HepG2 (cell line): ENCODE results near the gene COX4I1.

Source experiments
- DNMT1 ChIP-seq: sonication (generic); formaldehyde crosslinking; IDR thresholded peaks from 2 replicates; pipeline ENCODE4 v1.5.1; 2020; ENCODE audit warnings: mild to moderate bottlenecking, missing genetic modification reagents
- EED ChIP-seq: sonication (generic); formaldehyde crosslinking; IDR thresholded peaks from 2 replicates; pipeline ENCODE4 v1.5.0; 2020; ENCODE audit warnings: mild to moderate bottlenecking, missing genetic modification reagents
- IRF2 ChIP-seq: IDR thresholded peaks from 2 replicates; pipeline ENCODE4 v1.6.1; 2018; ENCODE audit warnings: missing genetic modification reagents, missing compliant biosample characterization
- POLR2A ChIP-seq, 2 experiments: IDR thresholded peaks; 2 replicates each; pipeline ENCODE4 v1.6.1; 2011; ENCODE audit warnings: low read depth in 2 of 2, low read length in 2 of 2, mild to moderate bottlenecking in 1 of 2, moderate library complexity in 1 of 2; ENCODE audit not compliant: insufficient read depth in 1 of 2
- RBM39 ChIP-seq: fragments of 200-400 bp; formaldehyde crosslinking; IDR thresholded peaks from one replicate; pipeline ENCODE4 v1.6.1; 2018; ENCODE audit warnings: antibody characterized with exemption, mild to moderate bottlenecking, low read depth, low read length; ENCODE audit not compliant: poor library complexity, severe bottlenecking
- TOPORS ChIP-seq: sonication (generic); formaldehyde crosslinking; IDR thresholded peaks from 2 replicates; pipeline ENCODE4 v1.8.0; 2023; ENCODE audit warnings: mild to moderate bottlenecking, missing genetic modification reagents
- ZNF430 ChIP-seq: sonication (generic); formaldehyde crosslinking; IDR thresholded peaks from 2 replicates; pipeline ENCODE4 v1.9.0; 2021; ENCODE audit warnings: mild to moderate bottlenecking, missing genetic modification reagents
- ZNF549 ChIP-seq: sonication (generic); formaldehyde crosslinking; IDR thresholded peaks from 2 replicates; pipeline ENCODE4 v1.5.0; 2020; ENCODE audit warnings: missing genetic modification reagents
- TF ChIP-seq, protein P1 (sequence below): sonication (generic); formaldehyde crosslinking; IDR thresholded peaks from 2 replicates; pipeline ENCODE4 v1.4.0; 2020; ENCODE audit warnings: missing genetic modification reagents
- TF ChIP-seq, protein P2 (sequence below): sonication (generic); formaldehyde crosslinking; conservative IDR thresholded peaks from 2 replicates; pipeline ENCODE4 v1.8.1; 2023; ENCODE audit warnings: missing genetic modification reagents
- TF ChIP-seq, protein P3 (sequence below): sonication (generic); formaldehyde crosslinking; IDR thresholded peaks from 2 replicates; pipeline ENCODE4 v1.5.0; 2020; ENCODE audit warnings: mild to moderate bottlenecking, missing genetic modification reagents, moderate library complexity
- TF ChIP-seq, protein P4 (sequence below): sonication (generic); formaldehyde crosslinking; IDR thresholded peaks from 2 replicates; pipeline ENCODE4 v1.5.0; 2020; ENCODE audit warnings: missing genetic modification reagents

DNA sequence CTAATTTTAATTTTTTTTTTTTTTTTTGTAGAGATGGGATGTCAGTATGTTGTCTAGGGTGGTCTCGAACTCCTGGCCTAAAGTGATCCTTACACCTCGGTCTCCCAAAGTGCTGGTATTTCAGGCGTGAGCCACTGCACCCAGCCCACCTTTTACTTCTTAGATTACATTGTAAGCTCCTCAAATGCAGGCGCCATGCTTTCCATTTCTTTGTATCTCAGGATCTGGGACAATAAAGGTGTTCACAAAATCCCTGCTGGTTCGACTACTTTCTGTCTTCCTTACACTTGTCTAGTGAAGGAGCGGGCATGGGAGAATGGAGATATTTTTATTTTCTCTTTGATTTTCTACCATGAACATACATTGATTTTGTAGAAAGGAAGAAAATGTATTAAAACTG, 25.4 kb upstream of the COX4I1 start:
- TF ChIP-seq TOPORS (CRISPR knock-in tag): no peak
- TF ChIP-seq, protein P1, sequence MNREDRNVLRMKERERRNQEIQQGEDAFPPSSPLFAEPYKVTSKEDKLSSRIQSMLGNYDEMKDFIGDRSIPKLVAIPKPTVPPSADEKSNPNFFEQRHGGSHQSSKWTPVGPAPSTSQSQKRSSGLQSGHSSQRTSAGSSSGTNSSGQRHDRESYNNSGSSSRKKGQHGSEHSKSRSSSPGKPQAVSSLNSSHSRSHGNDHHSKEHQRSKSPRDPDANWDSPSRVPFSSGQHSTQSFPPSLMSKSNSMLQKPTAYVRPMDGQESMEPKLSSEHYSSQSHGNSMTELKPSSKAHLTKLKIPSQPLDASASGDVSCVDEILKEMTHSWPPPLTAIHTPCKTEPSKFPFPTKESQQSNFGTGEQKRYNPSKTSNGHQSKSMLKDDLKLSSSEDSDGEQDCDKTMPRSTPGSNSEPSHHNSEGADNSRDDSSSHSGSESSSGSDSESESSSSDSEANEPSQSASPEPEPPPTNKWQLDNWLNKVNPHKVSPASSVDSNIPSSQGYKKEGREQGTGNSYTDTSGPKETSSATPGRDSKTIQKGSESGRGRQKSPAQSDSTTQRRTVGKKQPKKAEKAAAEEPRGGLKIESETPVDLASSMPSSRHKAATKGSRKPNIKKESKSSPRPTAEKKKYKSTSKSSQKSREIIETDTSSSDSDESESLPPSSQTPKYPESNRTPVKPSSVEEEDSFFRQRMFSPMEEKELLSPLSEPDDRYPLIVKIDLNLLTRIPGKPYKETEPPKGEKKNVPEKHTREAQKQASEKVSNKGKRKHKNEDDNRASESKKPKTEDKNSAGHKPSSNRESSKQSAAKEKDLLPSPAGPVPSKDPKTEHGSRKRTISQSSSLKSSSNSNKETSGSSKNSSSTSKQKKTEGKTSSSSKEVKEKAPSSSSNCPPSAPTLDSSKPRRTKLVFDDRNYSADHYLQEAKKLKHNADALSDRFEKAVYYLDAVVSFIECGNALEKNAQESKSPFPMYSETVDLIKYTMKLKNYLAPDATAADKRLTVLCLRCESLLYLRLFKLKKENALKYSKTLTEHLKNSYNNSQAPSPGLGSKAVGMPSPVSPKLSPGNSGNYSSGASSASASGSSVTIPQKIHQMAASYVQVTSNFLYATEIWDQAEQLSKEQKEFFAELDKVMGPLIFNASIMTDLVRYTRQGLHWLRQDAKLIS (CRISPR knock-in tag): no peak
- no peak for TF ChIP-seq ZNF430 (CRISPR knock-in tag)
- TF ChIP-seq, protein P2, sequence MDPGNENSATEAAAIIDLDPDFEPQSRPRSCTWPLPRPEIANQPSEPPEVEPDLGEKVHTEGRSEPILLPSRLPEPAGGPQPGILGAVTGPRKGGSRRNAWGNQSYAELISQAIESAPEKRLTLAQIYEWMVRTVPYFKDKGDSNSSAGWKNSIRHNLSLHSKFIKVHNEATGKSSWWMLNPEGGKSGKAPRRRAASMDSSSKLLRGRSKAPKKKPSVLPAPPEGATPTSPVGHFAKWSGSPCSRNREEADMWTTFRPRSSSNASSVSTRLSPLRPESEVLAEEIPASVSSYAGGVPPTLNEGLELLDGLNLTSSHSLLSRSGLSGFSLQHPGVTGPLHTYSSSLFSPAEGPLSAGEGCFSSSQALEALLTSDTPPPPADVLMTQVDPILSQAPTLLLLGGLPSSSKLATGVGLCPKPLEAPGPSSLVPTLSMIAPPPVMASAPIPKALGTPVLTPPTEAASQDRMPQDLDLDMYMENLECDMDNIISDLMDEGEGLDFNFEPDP (CRISPR knock-in tag): no peak
- TF ChIP-seq POLR2A (IDR thresholded peaks at IDR 0.05; ENCODE audit: insufficient read depth in 1 of 2, low read depth in 2 of 2, low read length in 2 of 2): no peak
- TF ChIP-seq, protein P3, sequence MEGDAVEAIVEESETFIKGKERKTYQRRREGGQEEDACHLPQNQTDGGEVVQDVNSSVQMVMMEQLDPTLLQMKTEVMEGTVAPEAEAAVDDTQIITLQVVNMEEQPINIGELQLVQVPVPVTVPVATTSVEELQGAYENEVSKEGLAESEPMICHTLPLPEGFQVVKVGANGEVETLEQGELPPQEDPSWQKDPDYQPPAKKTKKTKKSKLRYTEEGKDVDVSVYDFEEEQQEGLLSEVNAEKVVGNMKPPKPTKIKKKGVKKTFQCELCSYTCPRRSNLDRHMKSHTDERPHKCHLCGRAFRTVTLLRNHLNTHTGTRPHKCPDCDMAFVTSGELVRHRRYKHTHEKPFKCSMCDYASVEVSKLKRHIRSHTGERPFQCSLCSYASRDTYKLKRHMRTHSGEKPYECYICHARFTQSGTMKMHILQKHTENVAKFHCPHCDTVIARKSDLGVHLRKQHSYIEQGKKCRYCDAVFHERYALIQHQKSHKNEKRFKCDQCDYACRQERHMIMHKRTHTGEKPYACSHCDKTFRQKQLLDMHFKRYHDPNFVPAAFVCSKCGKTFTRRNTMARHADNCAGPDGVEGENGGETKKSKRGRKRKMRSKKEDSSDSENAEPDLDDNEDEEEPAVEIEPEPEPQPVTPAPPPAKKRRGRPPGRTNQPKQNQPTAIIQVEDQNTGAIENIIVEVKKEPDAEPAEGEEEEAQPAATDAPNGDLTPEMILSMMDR (CRISPR knock-in tag): no peak
- no peak for TF ChIP-seq DNMT1 (CRISPR knock-in tag)
- TF ChIP-seq EED (CRISPR knock-in tag): no peak
- TF ChIP-seq RBM39: no peak
- TF ChIP-seq, protein P4, sequence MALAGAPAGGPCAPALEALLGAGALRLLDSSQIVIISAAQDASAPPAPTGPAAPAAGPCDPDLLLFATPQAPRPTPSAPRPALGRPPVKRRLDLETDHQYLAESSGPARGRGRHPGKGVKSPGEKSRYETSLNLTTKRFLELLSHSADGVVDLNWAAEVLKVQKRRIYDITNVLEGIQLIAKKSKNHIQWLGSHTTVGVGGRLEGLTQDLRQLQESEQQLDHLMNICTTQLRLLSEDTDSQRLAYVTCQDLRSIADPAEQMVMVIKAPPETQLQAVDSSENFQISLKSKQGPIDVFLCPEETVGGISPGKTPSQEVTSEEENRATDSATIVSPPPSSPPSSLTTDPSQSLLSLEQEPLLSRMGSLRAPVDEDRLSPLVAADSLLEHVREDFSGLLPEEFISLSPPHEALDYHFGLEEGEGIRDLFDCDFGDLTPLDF (CRISPR knock-in tag): no peak
- TF ChIP-seq ZNF549 (CRISPR knock-in tag): no peak
- TF ChIP-seq IRF2: no peak
